ENCODE measurements around the gene DLX5.

Gene DLX5

GRCh38 chr7:96987719-96988118 is 36.9 kb downstream of the DLX5 start:
- no peak for DNase-seq

- DNase-seq = no peak
Measured at GRCh38 chr7:96986901-96987300, 37.7 kb downstream of the DLX5 start.

GRCh38 chr7:96985992-96986391 is 38.6 kb downstream of the DLX5 start:
- no peak for DNase-seq

- no peak for DNase-seq
Measured at GRCh38 chr7:96982586-96982985, 42.0 kb downstream of the DLX5 start.

GRCh38 chr7:96979551-96980276 is 44.9 kb downstream of the DLX5 start:
- no peak for DNase-seq

GRCh38 chr7:96977445-96977844 is 47.2 kb downstream of the DLX5 start:
- DNase-seq = no peak

- DNase-seq = no peak
Measured at GRCh38 chr7:96976106-96976505, 48.5 kb downstream of the DLX5 start.

- no peak for DNase-seq
Measured at GRCh38 chr7:96973986-96974385, 50.6 kb downstream of the DLX5 start.

GRCh38 chr7:96970739-96971138 is 53.9 kb downstream of the DLX5 start:
- no peak for DNase-seq

Measured in hematopoietic multipotent progenitor cell treated with erythropoietin and hydrocortisone succinate and interleukin-3 and kit ligand, for 6 days (in vitro differentiated cells).